BE2C (cell line): ENCODE data around the gene ORM1.

Experiments used
- DNase-seq: peaks from one replicate; pipeline ENCODE4 v3.0.0-alpha.2; 2020
- H3K27me3 ChIP-seq: fragments of 250-450 bp; sonication (Bioruptor Pico); 2 replicates; pipeline ENCODE4 v1.5.1; 2020; ENCODE audit warnings: mild to moderate bottlenecking
- H3K36me3 ChIP-seq: fragments of 250-450 bp; sonication (Bioruptor Pico); 2 replicates; pipeline ENCODE4 v1.5.1; 2020; ENCODE audit warnings: mild to moderate bottlenecking
- H3K4me1 ChIP-seq: fragments of 250-450 bp; sonication (Bioruptor Pico); 2 replicates; pipeline ENCODE4 v1.5.1; 2020
- H3K4me3 ChIP-seq: 2 replicates; pipeline ENCODE4 v1.5.1; 2011; ENCODE audit warnings: low read depth, low read length
- H3K9me3 ChIP-seq: fragments of 250-450 bp; sonication (Bioruptor Pico); 2 replicates; pipeline ENCODE4 v1.5.1; 2020
- TF ChIP-seq, protein P1 (sequence below): IDR thresholded peaks from 2 replicates; pipeline ENCODE4 v1.5.1; 2012; ENCODE audit warnings: mild to moderate bottlenecking, low read depth, low read length

Gene ORM1

DNA sequence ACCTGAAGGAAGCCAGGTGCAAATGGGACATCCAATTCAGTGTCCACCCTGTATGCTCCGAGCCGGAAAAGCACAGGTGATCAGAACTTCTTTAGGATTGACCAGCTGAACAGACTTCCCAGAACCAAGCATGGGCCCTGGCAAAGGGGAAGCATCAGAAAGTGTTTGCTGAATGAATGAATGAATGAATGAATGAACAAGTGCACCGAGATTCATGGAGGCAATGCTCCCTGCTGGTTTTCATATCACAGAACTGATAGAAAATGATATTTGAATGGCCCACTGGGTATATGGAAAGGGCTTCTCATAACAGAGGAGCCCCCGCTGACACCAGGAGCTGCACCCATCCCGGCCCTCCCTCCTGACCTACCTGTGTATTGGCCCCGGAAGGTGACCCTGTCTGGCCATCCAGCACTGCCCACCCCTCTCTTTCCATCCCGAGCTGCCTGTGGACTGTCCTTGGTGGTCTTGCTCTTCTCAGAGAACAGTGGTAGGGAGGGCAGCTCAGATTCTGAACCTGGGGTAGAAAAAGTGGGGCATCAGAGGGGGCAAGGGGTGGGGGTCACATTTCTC lies 22.7 kb downstream of the ORM1 start:
- Histone ChIP-seq H3K36me3 (no peaks in the 10 kb centered on the region), H3K27me3 (no peaks in the 10 kb centered on the region), H3K4me1 (peaks cover 11% of the 10 kb centered on the region), H3K4me3 (no peak overlapping the region), H3K9me3 (no peaks in the 10 kb centered on the region)
- TF ChIP-seq, protein P1, sequence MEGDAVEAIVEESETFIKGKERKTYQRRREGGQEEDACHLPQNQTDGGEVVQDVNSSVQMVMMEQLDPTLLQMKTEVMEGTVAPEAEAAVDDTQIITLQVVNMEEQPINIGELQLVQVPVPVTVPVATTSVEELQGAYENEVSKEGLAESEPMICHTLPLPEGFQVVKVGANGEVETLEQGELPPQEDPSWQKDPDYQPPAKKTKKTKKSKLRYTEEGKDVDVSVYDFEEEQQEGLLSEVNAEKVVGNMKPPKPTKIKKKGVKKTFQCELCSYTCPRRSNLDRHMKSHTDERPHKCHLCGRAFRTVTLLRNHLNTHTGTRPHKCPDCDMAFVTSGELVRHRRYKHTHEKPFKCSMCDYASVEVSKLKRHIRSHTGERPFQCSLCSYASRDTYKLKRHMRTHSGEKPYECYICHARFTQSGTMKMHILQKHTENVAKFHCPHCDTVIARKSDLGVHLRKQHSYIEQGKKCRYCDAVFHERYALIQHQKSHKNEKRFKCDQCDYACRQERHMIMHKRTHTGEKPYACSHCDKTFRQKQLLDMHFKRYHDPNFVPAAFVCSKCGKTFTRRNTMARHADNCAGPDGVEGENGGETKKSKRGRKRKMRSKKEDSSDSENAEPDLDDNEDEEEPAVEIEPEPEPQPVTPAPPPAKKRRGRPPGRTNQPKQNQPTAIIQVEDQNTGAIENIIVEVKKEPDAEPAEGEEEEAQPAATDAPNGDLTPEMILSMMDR: no peak
- no peak for DNase-seq

DNA sequence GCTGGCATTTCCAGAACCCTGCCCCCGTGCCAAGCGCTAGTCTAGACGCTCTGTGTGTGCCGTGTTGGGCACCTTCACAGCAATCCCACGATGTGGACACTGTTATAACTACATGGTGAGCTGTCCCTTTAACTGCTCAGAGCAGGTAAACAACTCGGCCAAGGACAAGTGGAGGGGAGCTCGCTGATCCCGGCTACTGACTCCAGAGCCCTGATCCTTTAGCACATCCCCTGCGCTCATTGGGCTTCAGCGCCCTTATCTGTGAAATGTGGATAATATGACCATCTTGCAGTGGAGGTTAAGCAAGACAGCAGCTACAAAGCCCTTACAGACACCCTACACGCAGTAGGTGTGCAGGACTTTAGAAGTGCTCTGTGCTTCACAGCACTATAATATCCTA lies 23.2 kb downstream of the ORM1 start:
- TF ChIP-seq, protein P1: no peak
- no peak for DNase-seq
- no peaks in the 10 kb centered on the region for H3K27me3 ChIP-seq
- H3K4me3 ChIP-seq: no peak overlapping the region
- H3K9me3 ChIP-seq: no peaks in the 10 kb centered on the region
- no peaks in the 10 kb centered on the region for H3K36me3 ChIP-seq
- peaks cover 11% of the 10 kb centered on the region for H3K4me1 ChIP-seq

DNA sequence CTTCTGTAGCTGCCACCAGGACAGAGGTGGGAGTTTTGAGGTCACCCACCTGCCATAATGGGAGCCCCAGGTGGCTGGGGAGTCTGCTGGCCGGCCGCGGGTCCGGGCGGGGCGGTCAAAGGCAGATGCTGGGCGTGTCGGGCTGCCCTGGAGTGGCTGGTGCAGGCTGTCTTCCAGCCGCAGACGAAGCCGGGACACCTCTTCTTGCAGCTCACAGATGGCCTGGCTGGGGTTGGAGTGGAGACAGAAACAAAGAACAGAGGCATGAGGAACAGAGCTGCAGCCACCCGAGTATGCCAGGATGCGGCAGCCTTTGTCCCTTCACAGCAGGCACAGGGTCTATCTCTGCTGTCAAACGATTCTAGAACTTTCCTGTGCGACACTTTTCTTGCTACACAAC lies 24.8 kb downstream of the ORM1 start:
- Histone ChIP-seq H3K4me1 (peaks cover 11% of the 10 kb centered on the region), H3K9me3 (no peaks in the 10 kb centered on the region), H3K36me3 (no peaks in the 10 kb centered on the region), H3K4me3 (no peak overlapping the region), H3K27me3 (no peaks in the 10 kb centered on the region)
- DNase-seq: no peak
- TF ChIP-seq, protein P1: no peak

DNA sequence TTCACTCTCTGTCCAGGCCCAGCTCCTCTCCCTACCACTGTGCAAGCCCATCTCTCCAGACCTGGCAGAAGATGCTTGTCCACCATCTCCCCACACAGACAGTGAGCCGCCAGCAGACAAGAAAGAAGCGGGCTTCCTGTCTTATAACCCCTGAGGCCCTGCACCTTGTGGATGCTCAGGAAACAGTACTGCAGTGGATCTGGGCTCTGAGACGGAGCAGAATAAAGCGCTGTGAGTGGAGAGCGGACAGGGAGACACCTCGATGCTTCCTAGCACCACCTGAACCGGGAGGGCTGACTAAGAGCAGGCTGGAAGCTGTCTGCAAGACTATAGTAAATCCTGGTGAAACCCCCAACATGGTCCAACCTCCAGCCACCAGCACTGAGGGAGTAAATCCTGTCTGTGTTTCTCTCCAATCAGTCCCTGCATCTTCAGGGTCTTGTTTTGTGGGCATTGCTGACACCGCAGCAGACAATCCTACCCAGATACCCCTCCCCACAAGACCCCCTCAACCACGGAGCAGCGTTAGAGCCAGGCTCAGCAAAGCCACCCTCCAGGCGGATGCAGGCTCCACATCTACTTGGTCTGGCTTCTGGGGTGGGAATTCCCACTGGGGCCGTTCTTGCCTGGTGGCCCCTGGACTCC lies 25.5 kb downstream of the ORM1 start:
- Histone ChIP-seq H3K36me3 (no peaks in the 10 kb centered on the region), H3K9me3 (no peaks in the 10 kb centered on the region), H3K4me3 (peak overlapping the region; percentile 12; the same call in 1 of the 2 replicates), H3K4me1 (peaks cover 11% of the 10 kb centered on the region), H3K27me3 (no peaks in the 10 kb centered on the region)
- TF ChIP-seq, protein P1: no peak
- DNase-seq: no peak

DNA sequence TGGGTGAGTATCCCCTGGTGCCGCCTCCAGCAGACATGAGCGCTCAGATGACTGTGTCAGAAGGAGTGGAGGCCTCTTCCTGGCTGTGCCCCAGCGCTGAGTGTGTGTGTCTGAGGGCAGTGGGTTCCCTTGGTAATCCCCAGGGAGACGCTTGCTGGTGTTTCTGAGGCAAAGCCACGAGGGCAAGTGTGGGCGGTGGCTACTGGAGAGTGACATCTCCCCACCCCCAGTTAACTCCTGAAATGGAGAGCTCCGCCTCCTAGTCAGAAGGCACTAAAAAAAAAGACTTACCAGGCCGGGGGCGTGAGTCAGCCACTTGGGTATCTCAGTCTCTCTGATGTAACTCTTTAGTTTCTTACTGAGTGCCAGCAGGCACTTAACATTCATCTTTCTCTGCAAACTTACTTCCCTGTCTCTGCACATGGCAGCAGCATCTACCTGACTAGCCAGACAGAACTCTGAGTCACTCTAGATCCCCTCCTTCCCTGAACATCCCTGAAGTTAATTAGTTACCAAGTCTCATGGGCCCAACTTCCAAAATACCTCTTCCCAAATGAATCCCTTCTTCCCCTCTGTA lies 26.1 kb downstream of the ORM1 start:
- Histone ChIP-seq H3K27me3 (no peaks in the 10 kb centered on the region), H3K4me1 (peaks cover 11% of the 10 kb centered on the region), H3K36me3 (no peaks in the 10 kb centered on the region), H3K9me3 (no peaks in the 10 kb centered on the region), H3K4me3 (no peak overlapping the region; the same call in 1 of the 2 replicates)
- TF ChIP-seq, protein P1: no peak
- DNase-seq: peak; percentile 84

DNA sequence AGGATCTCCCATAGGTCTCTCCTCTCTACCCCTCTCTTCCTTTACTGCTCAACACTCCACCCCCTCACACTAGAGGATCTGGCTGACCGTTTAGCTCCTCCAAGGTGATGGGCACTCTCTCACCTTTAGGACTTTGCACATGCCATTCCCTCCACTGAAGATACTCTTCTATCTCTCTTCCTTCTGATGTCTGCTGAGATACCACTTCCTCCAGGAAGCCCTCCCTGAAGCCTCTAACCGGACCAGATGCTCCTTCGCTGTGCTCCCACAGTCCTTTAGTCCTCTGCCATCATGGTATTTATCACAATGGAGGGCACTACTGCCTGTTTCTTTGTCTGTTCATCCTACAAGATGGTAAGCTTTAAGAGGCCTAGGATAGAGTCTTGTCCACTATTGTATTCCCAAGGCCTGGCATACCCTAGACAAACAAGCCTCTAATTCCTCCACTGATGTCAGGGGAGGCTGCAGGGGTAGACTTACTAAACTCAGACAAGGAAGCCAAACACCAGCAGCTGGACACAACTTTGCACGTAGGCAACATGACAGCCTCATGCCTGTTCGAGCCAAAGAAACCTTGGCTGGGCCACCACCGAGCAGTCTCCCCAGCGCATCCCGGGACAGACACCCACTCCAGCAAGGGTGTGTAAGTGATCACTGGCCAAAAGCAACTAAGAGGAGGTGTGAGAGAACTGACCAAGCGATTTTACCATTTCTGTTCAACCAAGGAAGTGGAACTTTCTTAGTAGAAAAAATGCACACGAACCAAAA lies 27.0 kb downstream of the ORM1 start:
- H3K4me1 ChIP-seq: peaks cover 11% of the 10 kb centered on the region
- H3K4me3 ChIP-seq: no peak overlapping the region
- no peaks in the 10 kb centered on the region for H3K9me3 ChIP-seq
- no peak for DNase-seq
- no peaks in the 10 kb centered on the region for H3K36me3 ChIP-seq
- H3K27me3 ChIP-seq: no peaks in the 10 kb centered on the region
- TF ChIP-seq, protein P1: no peak
